DOHH2 (cell line): Measurements from ENCODE around the gene ADPRH.

Source experiments
- H3F3A ChIP-seq: fragments of 200-600 bp; sonication (generic), shearing (Covaris generic); 2 replicates; pipeline ENCODE4 v1.6.0; 2016; ENCODE audit warnings: antibody characterized with exemption, mild to moderate bottlenecking; ENCODE audit not compliant: control insufficient read depth, insufficient read depth
- H3K27ac ChIP-seq: fragments of 200-600 bp; sonication (generic); 2 replicates; pipeline ENCODE4 v1.5.1; 2014; ENCODE audit warnings: low read depth, mild to moderate bottlenecking, low read length, moderate library complexity
- H3K27me3 ChIP-seq: fragments of 200-600 bp; sonication (generic); 2 replicates; pipeline ENCODE4 v1.6.1; 2014; ENCODE audit warnings: mild to moderate bottlenecking, low read length, mixed read lengths; ENCODE audit not compliant: control insufficient read depth
- H3K36me3 ChIP-seq: fragments of 200-600 bp; sonication (generic); 2 replicates; pipeline ENCODE4 v1.6.1; 2014; ENCODE audit warnings: mild to moderate bottlenecking, low read length, moderate library complexity, mixed read lengths; ENCODE audit not compliant: control insufficient read depth
- H3K4me1 ChIP-seq: fragments of 200-600 bp; sonication (generic); 2 replicates; pipeline ENCODE4 v1.6.1; 2014; ENCODE audit warnings: mild to moderate bottlenecking, low read length, mixed read lengths; ENCODE audit not compliant: control insufficient read depth
- H3K4me2 ChIP-seq: fragments of 200-600 bp; sonication (generic); 2 replicates; pipeline ENCODE4 v1.6.0; 2014; ENCODE audit warnings: mild to moderate bottlenecking, low read length, moderate library complexity
- H3K4me3 ChIP-seq: fragments of 200-600 bp; sonication (generic); 2 replicates; pipeline ENCODE4 v1.5.1; 2014; ENCODE audit warnings: mild to moderate bottlenecking, low read length, mixed read lengths
- H3K79me2 ChIP-seq: fragments of 200-600 bp; sonication (generic); 2 replicates; pipeline ENCODE4 v1.6.1; 2014; ENCODE audit warnings: mild to moderate bottlenecking, low read length, mixed read lengths; ENCODE audit not compliant: control insufficient read depth
- H3K9me2 ChIP-seq: fragments of 200-600 bp; sonication (generic); replicated peaks from 2 replicates; pipeline ENCODE4 v1.6.1; 2014; ENCODE audit warnings: mild to moderate bottlenecking, low read length, mixed read lengths; ENCODE audit not compliant: control insufficient read depth
- H3K9me3 ChIP-seq: fragments of 200-600 bp; sonication (generic); 2 replicates; pipeline ENCODE4 v1.6.1; 2014; ENCODE audit warnings: antibody characterized with exemption, low read length, mixed read lengths; ENCODE audit not compliant: control insufficient read depth, insufficient read depth
- H4K20me1 ChIP-seq: fragments of 200-600 bp; sonication (generic); 2 replicates; pipeline ENCODE4 v1.6.0; 2014; ENCODE audit warnings: low read depth, mild to moderate bottlenecking, antibody characterized with exemption, low read length, moderate library complexity; ENCODE audit not compliant: control insufficient read depth, insufficient read depth
- EZH2phosphoT487 ChIP-seq: fragments of 200-600 bp; sonication (generic); IDR thresholded peaks from 2 replicates; pipeline ENCODE4 v1.6.1; 2017; ENCODE audit warnings: borderline replicate concordance, mild to moderate bottlenecking, antibody characterized with exemption, low read length, moderate library complexity, mixed read lengths
- TF ChIP-seq, protein P1 (sequence below): fragments of 200-600 bp; sonication (generic); IDR thresholded peaks from one replicate; pipeline ENCODE4 v1.5.1; 2014; ENCODE audit warnings: antibody characterized with exemption, mild to moderate bottlenecking, low read depth, low read length; ENCODE audit not compliant: poor library complexity, severe bottlenecking

ADPRH gene

DNA sequence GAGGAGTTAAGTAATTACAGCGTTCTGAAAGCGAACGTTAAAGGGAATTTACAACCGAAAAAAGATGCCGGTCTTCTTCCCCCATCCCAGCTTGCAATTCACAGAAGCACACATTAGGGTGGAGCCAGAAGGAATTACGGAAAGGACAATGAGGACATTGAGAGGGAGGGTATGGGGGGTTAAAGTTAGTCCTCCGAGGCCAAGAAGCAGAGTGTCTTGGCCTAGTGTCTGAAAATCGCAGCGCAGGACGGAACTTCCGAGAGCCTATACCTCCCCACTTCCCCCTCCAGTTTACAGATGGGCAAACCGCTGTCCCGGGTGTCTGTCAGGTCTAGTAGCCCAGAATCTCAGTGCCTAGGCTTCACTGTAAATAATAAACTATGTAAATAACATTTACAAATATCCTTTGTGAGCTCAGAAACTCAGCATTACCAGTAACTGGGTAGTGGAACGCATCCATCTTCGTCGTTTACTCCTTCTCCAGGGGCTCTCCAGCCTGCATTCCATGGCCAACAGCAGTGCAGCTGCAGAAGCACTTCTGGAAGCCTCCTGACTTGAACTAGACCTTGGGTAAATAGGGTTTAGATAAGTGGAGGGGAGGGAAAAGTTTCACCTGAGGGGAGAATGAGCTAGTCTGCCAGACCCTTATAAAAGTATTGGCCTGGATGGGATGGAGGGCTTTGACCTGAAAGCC lies 922 bp downstream of the ADPRH start:
- Histone ChIP-seq H3K4me2 (peak overlapping the region; percentile 74), H3K4me3 (peak overlapping the region; percentile 79), H4K20me1 (no peaks in the 10 kb centered on the region), H3F3A (0 out of 2 replicates have a peak, but pooled peaks cover 3% of the 10 kb centered on the region), H3K9me2 (no peaks in the 10 kb centered on the region), H3K27me3 (no peaks in the 10 kb centered on the region), H3K27ac (peak overlapping the region; percentile 28; the same call in 1 of the 2 replicates), H3K9me3 (no peaks in the 10 kb centered on the region), H3K4me1 (peaks cover 17% of the 10 kb centered on the region), H3K36me3 (no peaks in the 10 kb centered on the region), H3K79me2 (no peaks in the 10 kb centered on the region)
- TF ChIP-seq, protein P1, sequence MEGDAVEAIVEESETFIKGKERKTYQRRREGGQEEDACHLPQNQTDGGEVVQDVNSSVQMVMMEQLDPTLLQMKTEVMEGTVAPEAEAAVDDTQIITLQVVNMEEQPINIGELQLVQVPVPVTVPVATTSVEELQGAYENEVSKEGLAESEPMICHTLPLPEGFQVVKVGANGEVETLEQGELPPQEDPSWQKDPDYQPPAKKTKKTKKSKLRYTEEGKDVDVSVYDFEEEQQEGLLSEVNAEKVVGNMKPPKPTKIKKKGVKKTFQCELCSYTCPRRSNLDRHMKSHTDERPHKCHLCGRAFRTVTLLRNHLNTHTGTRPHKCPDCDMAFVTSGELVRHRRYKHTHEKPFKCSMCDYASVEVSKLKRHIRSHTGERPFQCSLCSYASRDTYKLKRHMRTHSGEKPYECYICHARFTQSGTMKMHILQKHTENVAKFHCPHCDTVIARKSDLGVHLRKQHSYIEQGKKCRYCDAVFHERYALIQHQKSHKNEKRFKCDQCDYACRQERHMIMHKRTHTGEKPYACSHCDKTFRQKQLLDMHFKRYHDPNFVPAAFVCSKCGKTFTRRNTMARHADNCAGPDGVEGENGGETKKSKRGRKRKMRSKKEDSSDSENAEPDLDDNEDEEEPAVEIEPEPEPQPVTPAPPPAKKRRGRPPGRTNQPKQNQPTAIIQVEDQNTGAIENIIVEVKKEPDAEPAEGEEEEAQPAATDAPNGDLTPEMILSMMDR = no peak
- no peak for TF ChIP-seq EZH2phosphoT487

DNA sequence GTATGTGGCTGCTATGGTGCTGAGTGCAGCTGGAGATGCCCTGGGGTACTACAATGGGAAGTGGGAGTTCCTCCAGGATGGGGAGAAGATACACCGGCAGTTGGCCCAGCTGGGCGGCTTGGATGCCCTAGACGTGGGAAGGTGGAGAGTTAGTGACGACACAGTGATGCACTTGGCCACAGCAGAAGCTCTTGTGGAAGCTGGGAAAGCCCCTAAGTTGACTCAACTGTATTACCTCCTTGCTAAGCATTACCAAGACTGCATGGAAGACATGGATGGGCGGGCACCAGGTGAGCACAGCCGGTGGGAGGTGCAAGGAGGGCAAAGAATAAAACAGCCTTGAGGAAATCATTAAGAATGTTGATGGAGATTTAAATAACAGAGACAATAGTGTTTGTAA lies 2.9 kb downstream of the ADPRH start:
- H3F3A ChIP-seq = 0 out of 2 replicates have a peak, but pooled peaks cover 3% of the 10 kb centered on the region
- H4K20me1 ChIP-seq = no peaks in the 10 kb centered on the region
- no peaks in the 10 kb centered on the region for H3K36me3 ChIP-seq
- TF ChIP-seq EZH2phosphoT487 = no peak
- TF ChIP-seq, protein P1 = no peak
- H3K27ac ChIP-seq = no peak overlapping the region
- no peak overlapping the region for H3K4me3 ChIP-seq
- no peaks in the 10 kb centered on the region for H3K9me2 ChIP-seq
- no peak overlapping the region for H3K4me2 ChIP-seq
- H3K27me3 ChIP-seq = no peaks in the 10 kb centered on the region
- H3K79me2 ChIP-seq = no peaks in the 10 kb centered on the region
- H3K4me1 ChIP-seq = peaks cover 17% of the 10 kb centered on the region
- no peaks in the 10 kb centered on the region for H3K9me3 ChIP-seq

DNA sequence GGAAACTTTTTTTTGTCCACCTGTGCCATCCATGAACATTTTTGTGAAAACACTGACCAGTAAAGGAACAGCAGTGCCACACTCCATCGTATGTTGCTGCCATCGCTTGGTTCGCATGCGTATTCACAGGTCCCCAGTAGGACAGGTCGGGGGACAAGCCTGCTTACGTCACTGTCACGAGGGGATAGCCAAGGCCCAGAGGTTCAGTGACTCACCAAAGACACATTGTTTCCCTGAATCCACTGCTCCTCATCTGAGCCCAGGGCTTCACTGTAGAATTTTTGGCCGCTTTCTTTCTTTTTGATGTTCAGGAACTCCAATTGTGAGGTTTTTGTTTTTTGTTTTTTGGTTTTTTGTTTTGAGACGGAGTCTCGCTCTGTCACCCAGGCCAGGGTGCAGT lies 5.9 kb downstream of the ADPRH start:
- Histone ChIP-seq H3K36me3 (no peaks in the 10 kb centered on the region), H3K9me2 (no peaks in the 10 kb centered on the region), H3F3A (no peaks in the 10 kb centered on the region), H3K79me2 (no peaks in the 10 kb centered on the region), H3K27me3 (peaks cover 2% of the 10 kb centered on the region; the same call in 1 of the 2 replicates), H3K4me2 (no peak overlapping the region), H3K4me1 (peaks cover 18% of the 10 kb centered on the region), H3K4me3 (no peak overlapping the region), H3K9me3 (no peaks in the 10 kb centered on the region), H4K20me1 (no peaks in the 10 kb centered on the region), H3K27ac (no peak overlapping the region)
- TF ChIP-seq, protein P1 = no peak
- TF ChIP-seq EZH2phosphoT487 = no peak
